ENCODE results near the gene COLEC12. TPM values are rescaled to one million over a fixed set of nuclear protein-coding genes. Genes with fewer than 3 reads are reported as not detected.

Gene COLEC12
- total RNA-seq, 2 donors from 2014 or later: not detected

GRCh38 chr18:429030-429429 is 71.5 kb downstream of the COLEC12 start:
- H3K27ac Mint-ChIP-seq: no peak overlapping the region
- no peak overlapping the region for H3K4me3 Mint-ChIP-seq
- no peaks in the 10 kb centered on the region for H3K36me3 Mint-ChIP-seq
- H3K27me3 Mint-ChIP-seq: peaks cover 5 to 6% of the 10 kb centered on the region in 2 donors
- no peaks in the 10 kb centered on the region for H3K9me3 Mint-ChIP-seq
- ATAC-seq: no peak
- H3K4me1 Mint-ChIP-seq (ENCODE audit: low read depth in 2 of 2): no peaks in the 10 kb centered on the region
- no peak for DNase-seq (ENCODE audit: low spot score)

DNA sequence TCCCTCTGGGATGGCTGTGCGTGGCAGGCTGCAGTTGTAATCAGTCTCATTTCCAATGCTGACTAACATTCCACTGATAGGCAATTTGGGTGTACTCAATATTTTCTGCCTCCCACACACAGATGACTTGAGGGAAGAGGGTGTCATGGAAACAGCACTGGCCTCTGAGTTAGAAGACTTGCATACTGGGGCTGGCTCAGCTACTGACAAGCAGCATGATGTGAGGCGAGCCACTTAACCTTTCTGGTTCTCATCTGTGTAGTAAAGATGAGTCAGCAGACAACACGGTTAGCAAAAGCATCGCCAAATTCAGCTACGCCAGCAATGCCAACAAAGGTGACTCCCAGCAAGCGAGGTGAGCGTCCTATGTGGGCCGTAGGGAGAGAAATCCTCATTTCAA is 73.5 kb downstream of the COLEC12 start:
- peaks cover 0 to 3% of the 10 kb centered on the region in 2 donors for H3K27me3 Mint-ChIP-seq
- DNase-seq (ENCODE audit: low spot score) (no peak), ATAC-seq (no peak)
- H3K36me3 Mint-ChIP-seq: no peaks in the 10 kb centered on the region
- H3K27ac Mint-ChIP-seq: no peak overlapping the region
- H3K9me3 Mint-ChIP-seq: no peaks in the 10 kb centered on the region
- no peak overlapping the region for H3K4me3 Mint-ChIP-seq
- H3K4me1 Mint-ChIP-seq (ENCODE audit: low read depth in 2 of 2): no peaks in the 10 kb centered on the region

- H3K36me3 Mint-ChIP-seq: no peaks in the 10 kb centered on the region
- no peaks in the 10 kb centered on the region for H3K4me1 Mint-ChIP-seq (ENCODE audit: low read depth in 2 of 2)
- no peak for DNase-seq (ENCODE audit: low spot score)
- H3K4me3 Mint-ChIP-seq: no peak overlapping the region
- no peaks in the 10 kb centered on the region for H3K27me3 Mint-ChIP-seq
- ATAC-seq: no peak
- no peaks in the 10 kb centered on the region for H3K9me3 Mint-ChIP-seq
- no peak overlapping the region for H3K27ac Mint-ChIP-seq
Observed at GRCh38 chr18:425106-425745, 75.3 kb downstream of the COLEC12 start.

GRCh38 chr18:424668-425067 is 75.8 kb downstream of the COLEC12 start:
- Mint-ChIP-seq H3K4me3 (no peak overlapping the region), H3K4me1 (ENCODE audit: low read depth in 2 of 2) (no peaks in the 10 kb centered on the region), H3K9me3 (no peaks in the 10 kb centered on the region), H3K27ac (no peak overlapping the region), H3K27me3 (no peaks in the 10 kb centered on the region), H3K36me3 (no peaks in the 10 kb centered on the region)
- DNase-seq (ENCODE audit: low spot score) (no peak), ATAC-seq (no peak)

- DNase-seq (ENCODE audit: low spot score): no peak
- Mint-ChIP-seq H3K27ac (no peak overlapping the region), H3K4me3 (no peak overlapping the region), H3K27me3 (no peaks in the 10 kb centered on the region), H3K36me3 (no peaks in the 10 kb centered on the region), H3K9me3 (no peaks in the 10 kb centered on the region), H3K4me1 (ENCODE audit: low read depth in 2 of 2) (no peaks in the 10 kb centered on the region)
- ATAC-seq: no peak
Observed at GRCh38 chr18:424071-424661, 76.3 kb downstream of the COLEC12 start.

GRCh38 chr18:422966-423365 is 77.5 kb downstream of the COLEC12 start:
- DNase-seq (ENCODE audit: low spot score) (no peak), ATAC-seq (no peak)
- no peak overlapping the region for H3K4me3 Mint-ChIP-seq
- H3K4me1 Mint-ChIP-seq (ENCODE audit: low read depth in 2 of 2): no peaks in the 10 kb centered on the region
- no peaks in the 10 kb centered on the region for H3K9me3 Mint-ChIP-seq
- no peaks in the 10 kb centered on the region for H3K36me3 Mint-ChIP-seq
- no peak overlapping the region for H3K27ac Mint-ChIP-seq
- H3K27me3 Mint-ChIP-seq: no peaks in the 10 kb centered on the region

DNA sequence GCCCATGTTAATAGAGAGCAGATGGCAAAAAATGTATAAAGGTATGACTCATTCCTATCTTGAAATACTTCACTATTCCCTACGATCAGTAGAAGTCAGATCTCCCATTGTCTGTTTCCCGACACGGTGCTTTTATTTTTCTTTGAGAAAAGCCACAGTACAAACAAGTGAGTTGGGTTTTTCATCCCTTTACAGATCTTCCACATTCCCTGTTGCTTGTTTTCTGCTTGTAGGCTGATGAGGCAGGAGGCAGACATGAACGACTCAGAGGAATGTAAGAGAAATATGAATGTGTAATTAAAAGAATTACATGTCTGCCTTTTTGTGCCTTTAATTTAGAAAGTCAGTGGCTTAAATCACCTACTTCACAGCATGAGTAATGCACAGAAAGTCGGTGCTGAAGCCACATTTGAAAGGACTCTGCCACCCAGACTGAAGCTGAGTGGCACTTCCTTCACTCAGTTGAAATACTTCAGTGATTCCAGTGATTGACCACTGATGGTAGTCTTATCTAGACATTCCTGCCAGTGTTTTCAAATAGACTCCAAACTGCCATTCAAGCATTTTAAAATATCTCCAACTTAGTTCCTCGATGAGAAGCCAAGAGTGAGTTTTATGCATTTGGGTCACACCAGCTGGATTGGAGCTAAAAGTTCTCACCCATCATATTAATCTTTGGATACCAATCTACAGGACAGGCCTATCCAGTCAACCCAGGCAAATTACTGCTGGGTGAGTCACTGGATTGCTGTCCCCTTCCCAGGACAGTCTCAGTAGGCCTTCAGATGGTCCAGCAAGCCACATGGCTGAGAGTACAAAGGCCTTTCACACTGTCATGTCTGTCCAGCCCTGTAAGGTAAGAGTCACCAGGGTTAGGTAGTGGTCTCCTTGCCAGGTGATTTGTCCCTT is 79.0 kb downstream of the COLEC12 start:
- no peak overlapping the region for H3K4me3 Mint-ChIP-seq
- no peak for ATAC-seq

DNA sequence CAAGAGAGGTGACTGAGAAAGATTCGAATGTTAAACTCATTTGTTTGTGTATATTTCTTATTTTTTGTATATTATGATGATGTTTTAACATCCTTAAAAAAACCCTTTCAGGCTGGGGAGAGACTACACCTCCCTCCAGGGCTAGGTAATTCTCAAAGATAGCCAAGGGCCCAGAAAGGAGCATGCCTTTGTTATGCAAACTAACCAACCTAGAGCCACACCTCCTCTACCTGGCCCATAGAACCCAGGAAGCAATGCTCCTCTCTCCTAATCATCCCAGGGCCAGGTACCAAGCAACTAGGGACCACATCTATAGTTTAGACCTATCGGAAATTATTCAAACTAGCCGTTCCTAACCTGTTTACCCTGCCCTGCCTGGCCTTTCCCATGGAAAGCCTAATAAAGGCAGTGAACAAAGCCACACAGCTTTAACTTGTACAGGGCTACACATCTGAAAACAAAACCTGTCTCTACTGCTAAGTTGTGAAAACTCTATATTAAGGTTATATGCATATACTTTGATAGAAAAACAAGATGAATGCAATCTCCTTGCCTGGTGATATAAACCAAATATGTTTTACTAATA is 79.7 kb downstream of the COLEC12 start:
- no peak for ATAC-seq
- no peaks in the 10 kb centered on the region for H3K4me1 Mint-ChIP-seq (ENCODE audit: low read depth in 2 of 2)

More for the DNA sequence above, 79.0 kb downstream of the COLEC12 start:
- Mint-ChIP-seq H3K4me1 (ENCODE audit: low read depth in 2 of 2) (no peaks in the 10 kb centered on the region), H3K36me3 (no peaks in the 10 kb centered on the region), H3K27me3 (no peaks in the 10 kb centered on the region), H3K9me3 (no peaks in the 10 kb centered on the region), H3K27ac (no peak overlapping the region)
- DNase-seq (ENCODE audit: low spot score): no peak

DNA sequence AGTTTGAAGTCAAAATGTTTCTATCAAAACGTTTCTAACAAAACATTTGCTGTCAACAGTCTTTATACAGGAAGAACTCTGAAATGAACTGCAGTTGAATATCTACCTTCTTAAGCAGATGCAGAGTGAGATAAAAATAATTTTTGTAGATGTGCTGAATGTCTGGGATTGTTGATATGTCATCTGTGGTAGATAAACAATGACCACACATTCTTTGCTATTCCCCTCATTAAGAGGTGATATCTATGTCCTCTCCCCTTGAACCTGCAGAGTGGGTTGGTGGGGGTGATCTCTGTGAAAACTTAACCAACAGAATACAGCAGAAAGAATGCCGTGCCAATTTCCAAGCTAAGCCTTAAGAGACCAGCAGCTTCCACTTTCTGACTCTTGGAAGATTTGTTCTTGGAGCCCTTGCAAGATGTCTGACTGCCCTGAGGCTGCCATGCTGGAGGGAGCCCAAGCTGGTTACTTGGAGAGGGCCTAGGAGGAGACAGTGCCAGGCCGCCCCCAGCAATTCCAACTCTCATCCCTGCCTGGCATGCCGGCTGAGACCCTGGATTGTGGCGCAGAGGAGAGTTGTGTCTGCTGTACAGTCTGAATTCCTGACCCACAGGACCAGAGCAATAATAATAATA is 80.8 kb downstream of the COLEC12 start:
- H3K9me3 Mint-ChIP-seq: no peaks in the 10 kb centered on the region
- H3K4me1 Mint-ChIP-seq (ENCODE audit: low read depth in 2 of 2): no peaks in the 10 kb centered on the region
- no peak overlapping the region for H3K27ac Mint-ChIP-seq
- H3K27me3 Mint-ChIP-seq: no peaks in the 10 kb centered on the region
- H3K36me3 Mint-ChIP-seq: no peaks in the 10 kb centered on the region
- no peak for ATAC-seq
- DNase-seq (ENCODE audit: low spot score): no peak
- H3K4me3 Mint-ChIP-seq: no peak overlapping the region

More for the DNA sequence above, 79.7 kb downstream of the COLEC12 start:
- no peak for DNase-seq (ENCODE audit: low spot score)
- Mint-ChIP-seq H3K27me3 (no peaks in the 10 kb centered on the region), H3K9me3 (no peaks in the 10 kb centered on the region), H3K27ac (no peak overlapping the region), H3K36me3 (no peaks in the 10 kb centered on the region), H3K4me3 (no peak overlapping the region)

- no peak for DNase-seq (ENCODE audit: low spot score)
- H3K36me3 Mint-ChIP-seq: no peaks in the 10 kb centered on the region
- no peaks in the 10 kb centered on the region for H3K9me3 Mint-ChIP-seq
- no peak overlapping the region for H3K4me3 Mint-ChIP-seq
- ATAC-seq: no peak
- peaks cover 0 to 6% of the 10 kb centered on the region in 2 donors for H3K27me3 Mint-ChIP-seq
- no peak overlapping the region for H3K27ac Mint-ChIP-seq
- no peaks in the 10 kb centered on the region for H3K4me1 Mint-ChIP-seq (ENCODE audit: low read depth in 2 of 2)
Observed at GRCh38 chr18:417495-417894, 83.0 kb downstream of the COLEC12 start.

GRCh38 chr18:416930-417329 is 83.6 kb downstream of the COLEC12 start:
- H3K36me3 Mint-ChIP-seq: no peaks in the 10 kb centered on the region
- no peak overlapping the region for H3K4me3 Mint-ChIP-seq
- peaks cover 0 to 6% of the 10 kb centered on the region in 2 donors for H3K27me3 Mint-ChIP-seq
- ATAC-seq (no peak), DNase-seq (ENCODE audit: low spot score) (no peak)
- H3K4me1 Mint-ChIP-seq (ENCODE audit: low read depth in 2 of 2): no peaks in the 10 kb centered on the region
- H3K27ac Mint-ChIP-seq: no peak overlapping the region
- no peaks in the 10 kb centered on the region for H3K9me3 Mint-ChIP-seq

GRCh38 chr18:415617-416612 is 84.6 kb downstream of the COLEC12 start:
- DNase-seq (ENCODE audit: low spot score) (no peak), ATAC-seq (no peak)
- no peaks in the 10 kb centered on the region for H3K4me1 Mint-ChIP-seq (ENCODE audit: low read depth in 2 of 2)
- H3K27me3 Mint-ChIP-seq: peaks cover 3 to 15% of the 10 kb centered on the region in 2 donors
- H3K9me3 Mint-ChIP-seq: no peaks in the 10 kb centered on the region
- H3K4me3 Mint-ChIP-seq: no peak overlapping the region
- no peak overlapping the region for H3K27ac Mint-ChIP-seq
- no peaks in the 10 kb centered on the region for H3K36me3 Mint-ChIP-seq
